GM18502 (cell line): ENCODE measurements around the gene SWAP70.
"Not testable (repeated sequence)": the region's sequence is repeated elsewhere in the genome, so short reads cannot be mapped to it uniquely, and the experiment has no call there.

ENCODE experiments used
- ATAC-seq: cut with Tn5 transposase; IDR thresholded peaks from one replicate; pipeline ENCODE4 v1.9.1; 2021; ENCODE audit warnings: mild to moderate bottlenecking; ENCODE audit not compliant: unreplicated experiment, poor library complexity

The SWAP70 gene

DNA sequence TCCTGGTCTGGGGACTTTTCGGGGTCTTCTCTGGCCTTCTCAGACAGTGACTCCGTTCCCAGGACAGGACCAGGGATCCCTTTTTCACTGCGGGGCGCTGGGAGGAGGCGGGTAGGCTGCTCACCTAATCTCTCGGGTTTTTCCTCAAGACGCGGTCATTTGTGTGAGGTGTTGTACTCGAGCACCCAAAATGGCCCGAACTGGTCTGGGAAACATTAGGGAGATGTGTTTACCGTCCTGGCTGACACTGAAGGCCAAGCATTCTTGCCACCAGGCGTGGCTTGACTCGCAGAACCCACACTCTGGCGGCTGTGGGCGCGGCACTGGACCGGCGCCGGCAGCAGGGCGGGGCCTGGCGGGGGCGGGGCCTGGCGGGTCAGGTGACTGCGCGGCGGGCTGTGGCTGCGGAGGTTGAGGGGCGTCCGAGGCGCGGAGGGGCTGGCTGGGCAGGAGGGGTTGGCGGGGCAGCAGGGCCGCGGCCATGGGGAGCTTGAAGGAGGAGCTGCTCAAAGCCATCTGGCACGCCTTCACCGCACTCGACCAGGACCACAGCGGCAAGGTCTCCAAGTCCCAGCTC, at the start of gene SWAP70:
SWAP70 (plus strand) TSS at position 379 of the 577 bp plus-strand sequence; CDS start at position 482, 103 bp downstream.
- ATAC-seq: peak; percentile 84

DNA sequence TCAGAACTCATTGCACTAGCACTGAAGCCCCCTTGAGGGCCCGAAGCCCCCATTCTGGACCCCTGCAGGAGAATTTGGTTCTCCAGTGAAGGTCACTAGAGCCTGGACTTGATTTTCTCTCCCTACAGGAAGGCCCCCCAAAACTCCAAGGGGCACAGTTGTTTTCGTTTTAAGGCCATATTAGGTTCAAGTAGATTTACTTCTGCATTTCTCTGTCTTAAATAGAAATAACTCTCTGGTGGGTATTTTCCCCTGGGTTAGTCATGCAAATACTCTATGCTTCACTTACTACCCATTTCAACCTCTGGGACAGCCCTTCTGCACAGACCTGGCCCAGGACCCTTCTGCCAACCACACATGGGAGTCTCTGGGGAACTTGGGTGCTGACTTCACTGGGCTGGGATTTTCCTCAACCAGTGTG, 48.8 kb upstream of the SWAP70 start:
- peak; percentile 55 for ATAC-seq

DNA sequence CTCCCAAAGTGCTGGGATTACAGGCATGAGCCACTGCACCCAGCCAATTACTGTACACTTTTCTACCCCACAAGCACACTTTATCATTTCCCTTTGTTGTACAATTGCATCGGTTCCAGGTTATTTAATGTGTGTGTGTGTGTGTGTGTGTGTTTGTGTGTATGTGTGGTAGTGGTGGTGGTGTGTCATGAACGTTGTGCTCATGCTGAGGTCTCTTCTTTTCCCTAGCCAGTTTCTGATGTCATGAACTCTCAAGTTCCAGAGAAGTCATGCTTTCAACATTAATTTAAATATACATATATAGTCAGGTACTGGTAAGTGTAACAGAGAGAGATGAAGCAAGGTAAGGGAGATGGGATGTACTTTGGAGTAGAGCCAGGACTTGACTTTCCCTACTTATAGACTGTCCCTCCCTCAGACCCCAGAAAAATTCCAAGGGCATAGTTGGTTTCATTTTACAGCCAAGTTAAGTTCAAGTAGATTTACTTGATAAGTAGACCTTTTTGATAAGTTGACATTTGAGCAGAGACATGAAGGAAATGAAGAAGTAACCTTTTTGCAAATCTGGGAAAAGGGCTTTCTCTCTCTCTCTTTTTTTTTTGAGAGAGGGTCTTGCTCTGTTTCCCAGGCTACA, 47.7 kb upstream of the SWAP70 start:
- ATAC-seq: no peak

DNA sequence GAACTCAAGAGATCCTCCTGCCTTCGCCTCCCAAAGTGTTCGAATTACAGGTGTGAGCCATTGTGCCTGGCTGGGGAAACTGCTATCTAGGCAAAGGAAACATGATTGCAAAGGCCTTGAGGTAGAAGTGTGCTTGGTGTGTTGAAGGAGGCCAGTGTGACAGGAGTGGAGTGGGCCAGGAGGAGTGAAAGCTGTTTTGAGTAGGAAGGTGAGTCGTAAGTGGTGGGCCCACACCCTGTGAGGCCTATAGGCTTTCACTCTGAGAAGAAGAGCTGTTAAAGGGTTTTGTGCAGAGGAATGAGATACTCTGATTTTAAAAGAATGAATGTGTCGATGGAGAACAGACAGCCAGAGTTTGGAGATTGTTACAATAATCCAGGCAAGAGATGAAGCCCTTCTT, 47.0 kb upstream of the SWAP70 start:
- ATAC-seq: no peak

DNA sequence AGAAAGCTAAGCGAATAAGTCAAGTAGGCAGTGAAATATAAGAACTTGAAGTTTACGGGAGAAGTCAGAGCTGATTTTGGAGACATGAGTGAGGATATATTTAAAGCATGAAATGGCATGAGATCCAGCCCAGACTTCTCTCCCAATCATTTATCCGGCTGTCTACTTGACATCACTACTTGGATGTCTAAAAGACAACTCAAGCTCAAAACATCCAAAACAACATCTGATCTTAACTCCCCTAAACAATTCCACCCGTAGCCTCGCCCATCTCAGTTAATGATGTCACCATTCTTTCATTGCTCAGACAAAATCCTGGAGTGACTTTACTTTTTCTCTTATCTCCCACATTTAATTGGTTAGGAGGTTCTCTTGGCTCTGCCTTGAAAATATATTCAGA, 45.9 kb upstream of the SWAP70 start:
- ATAC-seq: no peak

DNA sequence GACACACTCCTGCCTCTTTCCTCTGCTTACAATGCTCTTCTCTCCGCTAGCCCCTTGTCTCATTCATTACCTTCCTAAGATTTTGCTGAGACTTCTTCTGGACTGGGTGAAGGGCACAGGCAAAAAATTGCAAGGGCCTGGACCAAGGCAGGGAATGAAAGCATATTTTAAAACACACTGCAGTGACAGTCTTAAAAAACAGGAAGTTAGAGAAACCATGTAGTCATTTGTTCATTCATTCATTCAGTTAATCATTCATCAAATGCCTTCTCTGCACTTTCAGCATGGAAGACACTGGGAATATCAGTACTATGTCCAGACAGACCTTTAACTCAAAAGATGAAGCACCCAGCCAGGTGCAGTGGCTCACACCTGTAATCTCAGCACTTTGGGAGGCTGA, 44.9 kb upstream of the SWAP70 start:
- no peak for ATAC-seq

DNA sequence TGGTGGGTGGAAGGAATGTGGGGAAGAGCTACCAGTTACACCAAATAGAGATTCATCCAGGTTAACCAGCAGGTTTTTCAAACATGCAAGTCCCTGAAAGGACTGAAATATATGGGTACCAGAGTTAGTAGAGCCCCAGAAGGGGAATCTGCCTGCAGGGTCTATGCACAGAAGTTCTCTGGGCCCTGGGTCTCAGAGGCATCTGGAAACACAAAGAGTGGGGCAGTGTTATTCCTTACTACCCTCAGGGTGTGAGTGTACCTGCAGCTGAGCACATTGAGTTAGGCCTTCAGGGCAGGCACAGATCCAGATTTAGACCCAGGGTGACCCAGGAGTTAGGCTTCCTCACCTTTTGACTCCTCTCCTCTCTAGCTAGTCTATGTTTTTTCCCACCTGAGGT, 43.9 kb upstream of the SWAP70 start:
- no peak for ATAC-seq

DNA sequence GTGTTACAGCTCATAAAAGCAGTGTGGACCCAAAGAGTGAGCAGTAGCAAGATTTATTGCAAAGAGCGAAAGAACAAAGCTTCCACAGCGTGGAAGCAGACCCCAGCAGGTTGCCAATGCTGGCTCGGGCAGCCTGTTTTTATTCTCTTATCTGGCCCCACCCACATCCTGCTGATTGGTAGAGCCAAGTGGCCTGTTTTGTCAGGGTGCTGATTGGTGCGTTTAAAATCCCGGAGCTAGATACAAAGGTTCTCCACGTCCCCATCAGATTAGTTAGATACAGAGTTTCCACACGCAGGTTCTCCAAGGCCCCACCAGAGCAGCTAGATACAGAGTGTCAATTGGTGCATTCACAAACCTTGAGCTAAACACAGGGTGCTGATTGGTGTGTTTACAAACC, 41.5 kb upstream of the SWAP70 start:
- not testable (repeated sequence) for ATAC-seq

DNA sequence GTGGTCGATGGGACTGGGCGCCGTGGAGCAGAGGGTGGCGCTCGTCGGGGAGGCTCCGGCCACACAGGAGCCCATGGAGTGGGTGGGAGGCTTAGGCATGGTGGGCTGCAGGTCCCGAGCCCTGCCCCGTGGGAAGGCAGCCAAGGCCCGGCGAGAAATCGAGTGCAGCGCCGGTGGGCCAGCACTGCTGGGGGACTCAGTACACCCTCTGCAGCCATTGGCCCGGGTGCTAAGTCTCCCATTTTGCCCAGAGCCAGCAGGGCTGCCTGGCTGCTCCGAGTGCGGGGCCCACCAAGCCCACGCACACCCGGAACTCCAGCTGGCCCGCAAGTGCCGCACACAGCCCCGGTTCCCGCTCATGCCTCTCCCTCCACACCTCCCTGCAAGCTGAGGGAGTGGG, 40.8 kb upstream of the SWAP70 start:
- not testable (repeated sequence) for ATAC-seq

DNA sequence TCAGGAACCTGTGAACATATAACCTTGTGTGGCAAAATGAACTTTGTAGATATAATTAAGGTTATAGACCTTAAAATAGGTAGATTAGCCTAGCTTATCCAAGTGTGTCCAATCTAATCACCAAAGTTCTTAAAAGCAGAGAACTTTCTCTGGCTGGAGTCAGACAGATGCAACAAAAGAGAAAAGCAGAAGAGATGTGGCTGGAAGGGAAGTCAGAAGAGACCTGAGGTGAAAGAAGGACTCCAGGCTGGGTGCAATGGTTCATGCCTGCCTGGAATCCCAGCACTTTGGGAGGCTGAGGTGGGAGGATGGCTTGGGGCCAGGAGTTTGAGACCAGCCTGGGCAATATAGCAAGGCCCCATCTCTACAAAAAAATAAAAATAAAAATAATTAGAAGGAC, 39.4 kb upstream of the SWAP70 start:
- no peak for ATAC-seq

DNA sequence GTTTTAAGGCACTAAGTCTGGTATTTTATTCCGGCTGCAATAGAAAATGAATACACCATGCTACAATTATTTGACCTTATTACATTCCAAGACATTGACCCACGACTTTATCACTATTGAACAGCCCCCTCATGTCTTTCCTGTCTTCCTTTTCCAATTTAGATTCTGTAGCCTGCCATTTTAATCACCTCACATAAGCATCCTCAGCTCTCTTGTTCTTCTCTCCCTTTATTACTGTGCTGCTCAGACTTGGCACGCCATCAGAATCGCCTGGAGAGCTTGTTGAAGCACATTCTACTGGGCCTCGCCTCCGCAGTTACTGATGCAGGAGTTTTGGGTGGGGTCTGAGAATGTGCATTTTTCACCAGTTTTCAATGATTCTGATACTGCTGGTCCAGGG, 38.7 kb upstream of the SWAP70 start:
- no peak for ATAC-seq

DNA sequence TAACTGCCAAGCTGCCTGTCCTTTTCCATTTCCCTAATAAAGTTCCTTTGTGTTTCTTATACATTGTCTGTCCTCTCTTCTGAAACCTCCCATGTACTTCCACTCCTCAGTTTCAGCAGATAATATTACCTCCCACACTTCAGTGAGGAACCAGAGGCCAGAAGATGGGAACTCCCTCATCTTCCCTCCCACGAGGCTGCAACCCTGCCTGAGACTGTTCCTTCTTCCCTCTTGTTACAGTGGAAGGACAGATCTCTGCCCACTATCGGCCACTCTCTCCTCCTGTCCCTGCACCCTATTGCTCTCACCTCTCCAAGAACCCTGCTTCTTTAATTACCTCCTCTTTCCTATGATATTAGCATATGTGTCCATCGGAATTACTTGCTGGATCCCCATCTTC, 38.1 kb upstream of the SWAP70 start:
- ATAC-seq: no peak

DNA sequence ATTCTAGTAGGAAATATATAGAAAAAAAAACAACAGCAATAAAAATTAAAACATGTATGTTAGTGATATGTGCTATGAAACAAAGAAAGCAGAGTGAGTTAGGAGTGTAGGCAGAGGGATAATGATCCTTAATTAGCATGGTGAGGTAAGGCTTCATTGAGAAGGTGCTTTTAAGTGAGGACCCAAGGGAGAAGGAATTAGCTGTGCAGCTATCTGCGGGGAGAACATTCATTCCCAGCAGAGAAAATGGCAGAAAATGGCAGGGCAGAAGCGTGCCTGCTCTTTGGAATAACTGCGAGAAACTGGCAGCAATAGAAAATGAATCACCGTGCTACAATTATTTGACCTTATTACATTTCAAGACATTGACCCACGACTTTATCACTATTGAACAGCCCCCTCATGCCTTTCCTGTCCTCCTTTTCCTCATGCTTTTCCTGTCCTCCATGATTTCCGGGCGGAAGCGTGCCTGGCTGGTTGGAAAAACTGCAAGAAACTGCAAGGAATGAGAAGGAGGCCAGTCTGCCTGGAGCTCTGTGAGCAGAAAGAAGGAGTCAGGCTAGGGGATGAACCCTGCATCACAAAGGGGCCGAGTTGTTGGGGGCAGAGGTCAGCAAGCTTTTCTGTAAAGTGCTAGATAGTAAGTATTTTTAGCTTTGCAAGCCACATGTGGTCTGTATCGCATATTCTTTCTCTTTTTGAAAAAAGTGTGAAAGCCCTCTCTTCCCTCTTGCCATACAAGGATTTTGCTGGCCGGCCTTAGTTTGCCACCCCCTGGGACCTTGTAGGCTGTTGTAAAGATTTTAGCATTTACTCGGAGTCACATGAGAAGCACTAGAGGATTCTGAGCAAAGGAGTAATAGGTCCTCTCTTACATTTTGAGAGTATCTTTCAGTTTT, 37.1 kb upstream of the SWAP70 start:
- no peak for ATAC-seq

DNA sequence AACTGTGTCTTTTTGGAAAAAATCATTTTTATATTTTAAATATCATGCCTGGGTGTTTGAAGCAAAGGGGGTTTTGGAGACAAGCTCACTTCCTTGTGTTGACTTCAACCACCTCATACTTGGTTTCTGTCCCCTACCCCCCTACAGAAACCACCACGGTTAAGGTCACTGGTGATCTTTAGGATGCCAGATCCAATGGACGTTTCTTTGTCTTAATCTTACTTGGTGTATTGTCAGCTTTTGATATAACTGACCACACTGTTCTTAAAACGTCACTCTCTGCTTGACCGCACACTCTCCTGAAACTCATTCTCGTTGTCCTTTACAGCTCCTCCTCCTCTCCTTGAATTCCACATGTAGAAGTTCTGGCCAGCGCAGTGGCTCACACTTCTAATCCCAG, 34.8 kb upstream of the SWAP70 start:
- ATAC-seq: no peak

DNA sequence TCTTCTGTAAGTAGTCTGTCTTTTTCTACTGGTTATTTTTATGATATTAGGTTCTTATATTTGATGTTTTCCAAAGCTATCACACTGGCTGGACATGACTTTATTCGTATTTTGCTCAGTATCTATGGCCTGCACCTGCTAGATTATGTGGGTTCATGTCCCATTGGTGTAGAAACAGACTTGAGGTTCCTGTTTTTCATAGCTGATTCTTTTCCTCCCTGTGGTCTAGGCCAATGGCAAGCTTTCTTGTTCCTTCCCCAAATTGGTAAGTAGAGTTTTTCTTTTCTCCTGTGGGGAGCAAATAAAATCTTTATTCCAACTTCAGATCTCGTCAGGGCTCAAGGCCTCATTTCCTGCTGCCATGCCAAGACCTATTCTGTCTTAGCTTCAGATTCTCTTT, 30.2 kb upstream of the SWAP70 start:
- ATAC-seq: no peak

DNA sequence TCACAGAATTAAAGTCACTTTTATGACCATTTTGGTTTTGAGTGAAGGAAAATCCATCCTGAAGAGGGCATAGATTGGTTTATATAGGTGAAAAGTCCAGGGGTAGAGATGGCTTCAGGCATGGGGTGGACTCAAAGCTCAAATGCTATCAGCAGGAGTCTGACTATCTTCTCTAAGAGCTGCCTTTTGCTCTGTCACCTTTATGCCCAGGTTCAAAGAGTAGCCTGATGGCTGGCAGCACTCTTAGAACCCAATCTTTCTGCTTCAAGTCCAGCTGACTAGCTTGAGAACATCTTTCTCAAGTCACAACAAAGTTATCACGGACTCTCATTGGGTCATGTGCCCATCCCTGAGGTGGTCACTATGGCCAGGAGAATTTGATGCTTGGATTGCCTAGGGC, 27.2 kb upstream of the SWAP70 start:
- no peak for ATAC-seq

DNA sequence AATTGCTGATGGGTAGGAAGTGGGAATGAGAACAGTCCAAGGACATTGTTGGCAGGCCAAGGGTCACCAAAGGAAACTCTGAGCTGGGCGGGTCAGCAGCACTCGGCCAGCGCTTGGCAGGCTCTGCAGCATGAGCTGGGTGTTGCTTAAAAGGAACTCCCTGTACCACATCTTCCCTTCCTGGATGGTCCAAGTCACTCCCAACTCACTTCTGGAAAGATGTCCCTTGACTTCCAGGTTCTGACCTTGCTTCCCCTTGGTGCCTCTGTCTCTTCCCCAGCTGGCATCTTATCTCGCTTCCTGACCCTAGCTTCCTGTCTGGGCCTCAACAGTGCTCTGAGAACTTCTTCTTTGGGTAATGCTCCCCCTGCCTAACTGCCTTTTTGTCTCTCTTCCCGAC, 24.8 kb upstream of the SWAP70 start:
- no peak for ATAC-seq

DNA sequence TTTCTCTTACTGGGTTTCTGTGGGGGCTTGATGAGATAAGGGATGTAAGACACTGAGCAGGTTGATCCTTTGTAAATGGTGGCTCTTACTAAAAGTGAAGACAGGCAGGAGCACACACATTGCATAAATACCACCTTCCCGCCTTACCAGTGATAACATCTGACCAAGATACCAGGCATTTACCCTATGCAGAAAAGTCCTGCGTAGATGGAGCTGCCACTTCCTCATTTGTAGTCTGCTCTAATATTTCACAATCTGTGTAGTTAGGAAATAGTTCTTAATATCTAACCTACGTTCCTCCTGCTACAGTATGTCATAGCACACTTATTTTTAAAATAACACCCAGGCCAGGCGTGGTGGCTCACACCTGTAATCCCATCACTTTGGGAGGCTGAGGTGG, 23.9 kb upstream of the SWAP70 start:
- ATAC-seq: no peak

DNA sequence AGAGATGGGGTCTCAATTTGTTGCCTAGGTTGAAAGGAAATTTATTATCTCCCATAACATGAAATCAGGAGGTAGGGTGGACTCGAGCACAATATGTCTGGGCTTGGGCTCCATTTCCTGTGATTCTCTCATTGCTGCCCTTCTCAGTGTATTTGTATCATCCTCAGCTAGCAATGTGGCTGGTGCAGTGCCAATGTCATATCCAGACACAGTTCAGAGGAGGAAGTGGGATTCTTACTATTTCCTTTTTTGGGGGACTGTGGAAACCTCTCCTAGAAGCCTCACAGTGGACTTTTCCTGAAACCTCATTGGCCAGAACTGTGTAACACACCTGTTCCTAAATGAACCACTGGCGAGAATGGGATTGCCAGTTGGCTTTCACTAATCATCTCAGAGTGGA, 21.0 kb upstream of the SWAP70 start:
- ATAC-seq: no peak

DNA sequence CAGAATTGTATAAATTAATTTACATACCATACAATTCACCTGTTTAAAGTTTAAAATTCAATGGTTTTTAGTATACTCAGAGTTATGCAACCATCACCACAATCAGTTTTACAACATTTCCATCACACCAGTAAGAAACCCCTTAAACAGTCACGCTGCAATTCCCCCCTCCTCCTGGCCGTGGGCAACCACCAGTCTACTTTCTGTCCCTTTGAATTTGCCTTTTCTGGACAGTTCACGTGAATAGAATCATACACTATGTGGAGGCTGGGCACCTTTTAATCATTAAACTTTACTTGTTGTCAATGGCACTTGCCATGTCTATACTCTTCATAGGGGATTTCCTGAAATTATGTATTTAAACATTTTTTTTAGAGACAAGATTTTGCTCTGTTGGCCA, 20.1 kb upstream of the SWAP70 start:
- no peak for ATAC-seq

DNA sequence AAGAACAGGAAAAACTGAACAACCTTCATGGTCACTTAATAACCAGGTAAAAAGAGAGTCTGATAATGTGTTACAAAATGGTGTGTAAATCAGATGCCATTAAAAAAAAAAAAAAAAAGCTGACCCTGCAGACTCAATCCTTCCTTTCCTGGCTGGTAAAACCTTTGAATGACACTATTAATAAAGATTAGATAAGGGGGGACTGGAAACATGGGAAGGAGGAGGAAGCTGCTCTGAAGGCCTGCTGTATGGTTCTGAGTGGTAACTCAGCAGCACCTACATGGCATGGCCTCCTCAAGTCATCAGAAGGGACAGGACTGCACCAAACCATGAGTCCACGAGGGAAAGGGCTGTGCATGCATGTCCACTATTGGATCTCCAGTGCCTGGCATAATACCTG, 18.0 kb upstream of the SWAP70 start:
- no peak for ATAC-seq

DNA sequence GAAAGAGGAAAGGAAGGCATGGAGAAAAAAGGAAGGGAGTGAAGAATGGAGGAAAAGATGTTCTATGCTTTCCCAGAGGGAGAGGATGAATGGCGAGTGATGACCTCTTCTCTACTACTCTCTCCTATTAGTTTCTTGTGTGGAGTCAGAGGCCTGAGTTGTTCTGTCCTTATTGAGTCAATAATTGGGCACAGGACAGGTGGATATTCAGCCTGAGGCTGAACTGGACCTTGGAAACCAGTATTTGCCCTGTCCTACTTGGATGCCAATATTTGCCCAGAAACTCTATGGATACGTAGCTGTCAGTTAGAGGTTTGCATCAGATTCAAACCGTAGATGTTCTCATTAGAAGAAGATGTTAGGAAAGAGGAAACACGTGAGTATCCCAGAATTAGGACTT, 17.6 kb upstream of the SWAP70 start:
- no peak for ATAC-seq
